GM19468 (cell line): ENCODE results near the gene BIN1.
"Not testable (repeated sequence)": the region's sequence is repeated elsewhere in the genome, so short reads cannot be mapped to it uniquely, and the experiment has no call there.

Experiments used
- ATAC-seq: cut with Tn5 transposase; IDR thresholded peaks from one replicate; pipeline ENCODE4 v1.9.1; 2021; ENCODE audit warnings: mild to moderate bottlenecking, moderate library complexity, moderate number of reproducible peaks; ENCODE audit not compliant: unreplicated experiment; ENCODE audit errors: extremely low read depth

Gene BIN1

DNA sequence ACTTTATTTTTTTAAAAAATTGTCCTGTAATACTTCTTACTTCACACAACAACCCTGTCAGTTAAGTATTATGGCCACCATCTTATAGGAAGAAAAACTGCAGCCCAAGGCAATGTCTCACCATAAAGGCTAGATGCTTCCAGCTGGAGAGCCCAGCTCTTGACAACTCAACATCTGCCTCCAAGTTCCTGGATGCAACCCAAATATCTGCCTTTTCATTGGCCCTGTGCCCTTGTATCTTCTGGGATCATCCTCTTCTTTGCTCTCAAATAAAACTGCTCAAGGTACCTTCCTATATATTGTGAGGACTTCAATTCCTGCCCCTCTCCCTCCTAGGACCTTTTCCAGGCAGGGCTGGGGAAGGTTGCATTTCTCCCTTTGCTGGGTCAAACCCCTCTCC, 69.5 kb downstream of the BIN1 start:
- ATAC-seq = no peak

DNA sequence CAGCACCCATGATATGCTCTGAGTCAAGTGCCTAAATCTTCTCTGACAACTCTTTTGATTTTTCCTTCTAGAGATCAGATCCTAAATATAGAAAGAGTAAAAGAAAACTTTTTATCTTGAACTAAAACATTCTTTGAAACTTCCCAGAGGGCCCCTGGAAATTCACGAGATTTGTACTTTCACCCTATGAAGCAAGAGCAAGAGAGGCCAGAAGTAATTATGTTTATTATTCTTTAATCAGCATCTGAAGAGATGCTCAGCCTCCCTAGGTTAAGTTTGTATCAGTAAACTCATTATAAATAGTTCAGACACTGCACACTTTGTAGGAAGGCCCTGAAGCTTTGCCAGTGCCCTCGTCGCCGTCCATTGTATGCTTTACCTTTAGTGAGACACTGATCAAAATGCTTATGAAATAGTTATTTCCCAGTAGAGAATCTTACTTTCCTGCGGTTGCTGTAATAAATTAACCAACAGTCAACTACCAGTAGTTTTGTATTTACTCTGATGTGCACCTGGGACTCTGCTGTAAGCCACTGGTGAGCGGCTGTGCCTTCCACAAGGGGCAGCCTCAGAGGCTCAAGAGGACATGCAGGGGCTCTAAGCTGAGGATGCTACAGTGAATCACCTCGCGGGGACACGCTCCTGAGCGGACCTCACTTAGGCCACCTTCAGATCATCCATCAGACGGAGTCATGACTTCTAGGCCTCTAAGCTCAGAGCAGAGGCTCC, 71.9 kb downstream of the BIN1 start:
- no peak for ATAC-seq

DNA sequence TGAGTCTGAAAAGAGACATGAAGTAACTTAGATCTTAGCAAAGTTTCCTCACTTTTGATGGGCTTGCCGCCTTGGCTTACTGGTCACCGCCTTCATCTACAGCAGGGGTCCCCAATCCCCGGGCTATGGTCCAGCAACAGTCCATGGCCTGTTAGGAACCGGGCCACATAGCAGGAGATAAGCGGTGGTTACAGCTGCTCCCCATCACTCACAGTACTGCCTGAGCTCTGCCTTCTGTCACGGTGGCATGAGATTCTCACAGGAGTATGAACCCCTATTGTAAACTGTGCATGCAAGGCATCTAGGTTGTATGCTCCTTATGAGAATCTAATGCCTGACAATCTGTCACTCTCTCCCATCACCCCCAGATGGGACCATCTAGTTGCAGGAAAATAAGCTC, 72.9 kb downstream of the BIN1 start:
- no peak for ATAC-seq

DNA sequence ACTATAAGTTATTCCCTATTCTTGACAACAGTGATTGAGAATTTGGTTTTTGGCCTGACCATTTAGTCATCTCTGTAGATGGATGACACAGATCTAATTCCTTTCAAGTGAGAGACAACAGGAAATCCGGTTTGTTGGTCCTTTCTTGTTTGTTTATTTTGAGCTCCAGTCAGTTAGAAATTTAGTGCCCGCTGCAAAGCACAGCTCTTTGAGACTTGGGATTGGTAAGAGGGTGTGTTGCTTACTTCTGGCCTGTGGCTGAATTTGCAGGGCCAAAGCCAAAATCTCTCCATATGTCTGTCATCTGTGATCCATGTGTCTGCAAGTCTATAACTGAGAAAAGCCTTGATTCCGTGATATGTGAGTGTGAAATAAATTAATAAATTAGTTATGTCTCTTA, 74.3 kb downstream of the BIN1 start:
- ATAC-seq = no peak

DNA sequence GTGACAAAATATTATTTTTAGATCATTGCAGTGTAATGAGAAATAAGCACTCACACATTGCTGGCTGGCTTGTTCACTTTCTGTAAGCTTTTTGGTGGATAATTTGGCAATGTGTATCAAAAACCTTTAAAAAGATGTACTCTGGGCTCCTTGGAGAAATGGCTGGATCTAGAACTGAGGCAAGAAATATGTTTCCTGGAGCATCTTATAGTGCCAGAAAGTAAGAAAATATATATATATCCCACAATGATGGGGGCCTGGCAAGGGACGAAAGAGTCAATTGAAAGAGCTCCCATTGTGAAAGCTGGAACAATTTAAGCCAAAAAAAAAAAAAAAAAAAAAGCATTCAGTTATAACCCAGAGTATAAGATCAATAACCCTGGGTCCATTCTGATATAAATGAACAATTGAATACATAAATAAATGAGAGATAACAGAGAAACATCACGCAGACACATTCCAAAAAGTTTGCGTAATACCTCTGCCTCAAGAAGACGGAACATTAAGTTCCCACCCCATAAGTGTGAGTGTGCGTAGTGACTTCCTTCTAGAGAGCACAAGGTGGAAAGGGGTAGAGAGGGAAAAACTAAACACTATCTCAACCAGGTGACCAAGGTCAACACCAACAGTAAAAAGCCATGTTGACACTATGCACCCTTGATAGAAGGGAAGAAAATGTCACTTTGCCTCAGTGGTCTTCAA, 77.5 kb downstream of the BIN1 start:
- no peak for ATAC-seq

DNA sequence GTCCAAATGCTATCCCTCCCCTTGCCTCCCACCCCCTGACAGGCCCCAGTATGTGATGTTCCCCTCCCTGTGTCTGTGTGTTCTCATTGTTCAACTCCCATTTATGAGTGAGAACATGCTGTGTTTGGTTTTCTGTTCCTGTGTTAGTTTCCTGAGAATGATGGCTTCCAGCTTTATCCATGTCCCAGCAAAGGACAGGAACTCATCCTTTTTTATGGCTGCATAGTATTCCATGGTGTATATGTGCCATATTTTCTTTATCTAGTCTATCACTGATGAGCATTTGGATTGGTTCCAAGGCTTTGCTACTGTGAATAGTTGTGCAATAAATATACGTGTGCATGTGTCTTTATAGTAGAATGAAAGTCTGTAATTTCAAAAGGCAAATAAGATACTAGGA, 78.2 kb downstream of the BIN1 start:
- not testable (repeated sequence) for ATAC-seq

DNA sequence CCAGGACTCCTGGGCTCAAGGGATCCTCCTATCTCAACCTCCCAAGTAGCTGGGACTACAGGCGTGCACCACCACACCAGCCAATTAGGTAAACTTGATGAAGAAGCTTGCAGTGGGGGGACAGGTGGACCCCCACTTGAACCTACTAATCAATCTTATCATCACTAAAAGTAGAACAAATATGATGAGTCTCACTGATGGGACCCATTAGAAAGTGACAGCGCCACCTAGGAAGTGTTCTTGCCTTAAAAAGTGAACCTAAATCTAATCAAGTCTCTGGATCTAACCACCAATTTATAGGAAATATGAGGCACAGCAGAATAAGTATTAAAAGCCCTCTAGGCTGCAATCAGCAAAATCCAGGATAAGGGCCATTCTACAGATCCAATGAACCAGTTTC, 79.2 kb downstream of the BIN1 start:
- ATAC-seq = no peak

DNA sequence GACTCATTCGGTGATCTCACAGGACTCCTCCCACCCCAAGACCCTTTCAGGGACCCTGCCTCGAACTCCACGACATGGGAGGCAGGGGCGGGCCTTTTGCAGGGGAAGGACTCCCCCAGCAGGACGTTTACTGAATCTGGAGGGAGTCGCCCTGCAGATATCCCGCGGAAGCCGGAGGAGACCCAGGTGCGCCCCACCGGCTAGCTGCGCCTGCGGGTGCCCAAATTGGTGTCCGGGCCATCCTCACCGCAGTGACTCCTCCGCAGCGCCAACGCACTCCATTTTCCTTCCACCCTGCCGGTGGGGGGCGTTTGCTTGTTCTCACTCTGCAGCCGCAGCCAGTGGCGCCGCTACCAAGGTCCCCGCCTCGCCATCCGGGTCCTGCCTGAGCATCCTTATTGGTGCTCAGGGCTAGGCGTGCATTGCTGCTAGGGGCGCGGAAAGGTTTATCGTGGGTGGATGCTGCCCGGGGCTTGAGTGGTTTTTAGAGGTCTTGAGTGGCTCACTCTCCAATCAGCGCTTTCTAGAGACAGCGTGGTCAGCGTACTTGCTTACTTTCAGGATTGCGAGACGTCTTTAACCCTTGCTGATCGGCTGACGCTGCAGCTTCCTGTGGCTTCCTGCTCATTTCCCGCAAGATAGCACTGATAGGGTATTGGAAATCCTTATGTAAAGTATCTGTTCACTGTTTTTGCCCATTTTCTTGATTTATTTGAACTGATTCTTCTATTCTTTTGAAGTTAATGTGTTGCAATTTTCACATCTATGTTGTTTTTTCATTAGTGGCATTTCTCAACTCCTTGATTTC, 81.4 kb downstream of the BIN1 start:
- ATAC-seq = peak; percentile 82

DNA sequence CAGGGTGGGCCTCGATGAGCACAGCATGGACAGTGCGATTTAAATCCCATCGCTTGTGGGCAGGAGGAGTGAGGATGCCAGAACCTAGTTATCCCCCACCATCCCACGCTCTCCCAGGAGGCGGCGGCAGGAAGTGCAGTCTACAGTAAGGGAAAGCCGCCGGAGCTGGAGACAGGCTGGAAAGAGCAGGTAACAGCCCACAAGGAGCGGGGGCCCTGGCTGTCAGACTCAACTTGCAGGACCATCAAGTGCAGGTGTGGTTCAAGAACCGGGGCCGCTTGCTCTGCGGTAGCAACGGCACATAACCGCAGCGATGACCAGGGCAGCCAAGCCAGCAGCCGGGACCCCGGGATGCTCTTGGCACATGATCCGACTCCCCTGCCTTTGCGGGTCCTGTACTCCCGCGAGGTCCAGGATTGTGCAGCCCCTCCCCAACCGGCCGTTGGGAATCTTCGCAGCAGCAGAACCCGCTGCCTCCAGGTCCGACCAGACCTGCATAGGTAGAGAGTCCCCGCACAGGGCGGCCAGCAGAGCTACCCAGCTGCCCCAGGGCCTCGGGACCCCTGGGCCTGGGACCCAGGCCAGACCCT, 82.1 kb downstream of the BIN1 start:
- ATAC-seq = no peak

DNA sequence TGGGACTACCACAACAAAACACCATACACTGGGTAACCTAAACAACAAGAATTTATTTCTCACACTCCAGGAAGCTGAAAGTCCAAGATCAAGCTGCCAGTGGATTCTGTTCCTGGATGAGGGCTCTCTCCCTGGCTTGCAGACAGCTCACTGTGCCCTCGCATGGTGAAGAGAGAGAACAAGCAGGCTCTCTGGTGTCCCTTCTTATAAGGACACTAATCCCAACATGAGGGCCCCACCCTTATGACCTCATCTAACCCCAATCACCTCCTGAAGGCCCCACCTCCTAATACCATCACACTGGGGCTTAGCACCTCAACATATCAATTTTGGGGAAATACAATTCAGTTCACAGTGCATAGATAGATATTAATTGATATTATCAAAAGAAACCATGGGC, 83.5 kb downstream of the BIN1 start:
- ATAC-seq = no peak

DNA sequence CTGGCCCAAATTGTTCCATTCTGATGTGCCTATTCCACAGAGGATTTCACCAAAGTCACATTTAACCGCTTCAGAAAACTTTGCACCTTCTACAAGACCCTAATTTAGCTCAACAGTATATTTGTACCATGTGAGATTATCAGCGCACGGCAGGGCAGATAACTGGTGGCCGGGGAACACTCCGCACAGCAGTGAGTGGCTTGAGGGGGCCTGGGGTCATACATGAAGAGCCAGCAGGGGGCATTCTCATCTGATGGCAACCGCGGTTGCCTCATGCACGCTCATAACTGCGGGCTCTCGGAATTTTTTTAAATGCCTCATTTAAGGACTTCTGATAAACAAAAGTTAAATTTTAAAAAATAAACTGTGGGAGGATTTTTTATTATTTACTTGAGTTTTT, 84.1 kb downstream of the BIN1 start:
- ATAC-seq = no peak

DNA sequence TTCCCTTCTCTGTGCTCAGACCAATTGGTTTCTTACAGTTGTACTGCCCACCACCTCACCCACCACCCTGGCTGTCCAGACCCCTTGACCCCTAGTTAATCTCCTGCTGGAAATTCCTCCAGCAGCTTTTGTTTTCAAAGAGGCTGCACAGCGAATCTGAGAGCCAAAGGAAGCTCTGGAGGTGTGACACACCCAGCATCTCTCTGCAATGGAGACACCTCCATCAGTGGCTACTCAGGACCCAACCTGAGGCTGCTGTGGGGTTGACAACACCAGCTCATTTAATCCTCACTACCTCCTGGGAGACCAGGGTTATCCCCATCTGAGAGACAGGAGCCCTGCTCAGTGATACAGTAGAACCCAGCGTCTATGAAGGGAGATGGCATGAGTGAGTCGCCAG, 86.4 kb downstream of the BIN1 start:
- no peak for ATAC-seq

DNA sequence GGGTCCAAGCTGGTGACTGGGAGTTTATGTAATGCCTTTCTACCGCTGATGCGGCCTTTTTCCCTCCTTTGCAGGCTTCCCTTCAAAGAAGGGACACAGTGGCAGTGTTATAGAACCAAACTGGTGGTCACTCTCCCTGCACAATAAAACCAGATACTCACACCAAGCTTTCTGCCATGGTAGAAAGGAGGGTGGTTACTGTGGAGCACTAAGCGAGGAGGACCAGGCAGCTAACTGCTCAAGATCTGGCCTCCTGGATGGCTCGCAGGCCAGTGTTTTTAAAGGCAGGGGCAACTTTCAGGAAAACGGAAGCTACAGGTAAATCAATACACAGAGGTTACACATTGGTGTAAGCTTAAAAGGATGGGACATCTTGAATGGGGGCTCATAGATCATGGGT, 89.4 kb downstream of the BIN1 start:
- no peak for ATAC-seq

DNA sequence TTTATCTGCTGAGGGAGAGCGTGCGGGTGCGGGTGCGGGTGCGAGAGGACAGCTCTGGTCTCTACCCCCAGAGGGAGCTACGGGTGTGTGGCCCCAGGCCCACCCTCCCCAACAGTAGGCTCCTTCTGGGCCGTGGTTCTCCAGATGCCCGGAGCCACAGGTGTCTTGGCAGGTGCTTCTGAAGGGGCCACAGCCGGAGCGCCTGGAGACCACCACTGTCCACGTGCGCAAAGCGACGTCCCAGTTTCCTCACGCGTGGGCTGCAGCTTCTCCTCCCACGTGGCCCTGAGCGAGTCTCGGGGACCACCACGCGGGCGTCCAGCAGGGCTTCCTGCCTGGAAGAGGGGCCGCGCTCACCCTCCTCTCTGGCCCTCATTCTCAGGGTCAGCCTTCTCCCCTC, 90.6 kb downstream of the BIN1 start:
- ATAC-seq = no peak

DNA sequence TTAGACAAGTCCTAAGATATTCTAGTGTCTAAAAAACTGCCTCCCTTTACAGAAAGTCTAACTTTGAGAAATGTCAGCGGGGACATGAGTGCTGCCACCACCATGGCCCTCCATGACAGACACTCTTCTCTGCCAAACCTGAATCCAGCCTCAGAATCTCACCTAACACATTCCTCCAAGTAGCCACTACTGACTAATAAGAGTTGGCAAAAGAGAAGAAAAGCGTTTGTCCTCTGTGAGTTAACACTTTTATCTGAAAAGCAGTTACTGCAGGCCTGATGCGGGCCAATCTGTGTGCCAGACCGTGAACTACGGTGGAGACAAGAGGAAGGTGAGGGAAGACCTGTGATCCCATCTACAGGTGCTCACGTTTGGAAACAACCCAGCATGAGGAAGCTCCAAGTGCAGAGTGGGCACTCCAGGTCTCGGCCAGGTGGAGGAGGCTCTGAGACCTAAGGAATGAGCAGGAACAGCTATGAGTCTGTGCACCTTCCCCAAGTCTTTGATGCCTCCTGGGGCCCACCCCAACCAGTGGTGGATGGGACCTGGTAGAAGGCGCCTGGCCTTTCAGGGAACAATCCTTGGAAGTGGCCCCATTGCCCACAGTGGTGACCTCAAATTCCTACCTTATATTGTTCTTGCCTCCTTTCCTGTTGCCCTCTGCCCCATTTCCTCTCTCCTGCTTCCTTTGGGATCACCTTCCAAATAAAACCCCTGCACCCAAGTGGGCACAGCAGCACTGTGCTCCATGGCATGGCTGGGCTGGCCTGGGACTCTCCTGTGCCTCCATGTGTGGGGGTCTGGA, 91.6 kb downstream of the BIN1 start:
- no peak for ATAC-seq

DNA sequence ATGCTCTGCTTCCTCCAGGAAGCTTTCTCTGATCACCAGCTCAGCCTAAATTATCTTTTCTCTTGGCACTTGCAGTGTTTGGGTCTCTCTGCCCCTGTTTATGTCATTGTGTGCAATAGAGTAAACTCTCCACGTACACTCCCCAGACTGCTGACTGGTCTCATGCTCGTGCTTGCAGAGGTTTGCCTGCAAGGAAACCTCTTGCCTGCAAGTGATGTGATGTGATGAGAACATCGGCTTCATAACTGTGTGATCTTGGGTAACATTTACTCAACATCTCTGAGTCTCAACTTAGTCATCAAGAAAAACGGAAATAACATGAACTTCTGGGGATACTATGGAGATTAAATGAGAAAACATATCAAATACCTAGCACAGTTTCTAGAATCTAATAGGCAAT, 92.3 kb downstream of the BIN1 start:
- ATAC-seq = no peak

DNA sequence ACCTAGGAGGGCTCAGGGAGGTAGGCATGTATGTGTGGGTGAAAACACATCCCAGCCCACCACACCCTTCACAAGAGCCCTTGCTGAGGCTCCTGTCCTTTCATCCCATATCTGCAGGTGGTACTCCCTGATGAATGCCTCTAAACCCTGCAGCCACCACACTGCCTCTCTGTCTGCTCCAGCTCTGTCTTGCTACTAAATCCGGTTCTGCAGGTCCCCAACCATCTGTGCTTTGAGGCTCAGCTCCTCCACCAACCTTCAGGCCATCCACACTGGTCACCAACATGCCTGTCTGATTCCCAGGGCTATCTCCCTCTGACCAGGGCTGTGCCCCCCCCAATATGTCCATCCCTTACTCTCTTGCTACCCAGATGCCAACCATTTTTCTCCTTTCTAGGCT, 92.7 kb downstream of the BIN1 start:
- no peak for ATAC-seq

DNA sequence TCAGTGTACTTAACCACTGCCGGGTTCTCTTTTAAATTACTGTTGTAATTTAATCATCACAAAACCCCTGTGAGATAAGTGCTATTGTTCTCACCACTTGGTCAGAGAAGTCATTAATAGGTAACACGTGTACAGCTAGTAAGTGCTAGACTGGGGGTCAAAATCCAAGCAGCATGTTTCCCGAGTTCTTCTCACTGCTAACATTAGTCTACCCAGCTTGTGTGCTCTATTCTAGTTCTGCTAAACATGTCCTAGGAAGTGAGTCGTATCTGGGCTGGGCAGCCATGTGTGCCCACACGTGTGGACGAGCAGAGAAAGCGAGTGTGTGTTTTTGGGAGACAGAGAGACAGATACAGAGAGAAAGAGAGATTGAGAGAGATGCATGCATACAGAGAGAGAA, 94.1 kb downstream of the BIN1 start:
- ATAC-seq = no peak

DNA sequence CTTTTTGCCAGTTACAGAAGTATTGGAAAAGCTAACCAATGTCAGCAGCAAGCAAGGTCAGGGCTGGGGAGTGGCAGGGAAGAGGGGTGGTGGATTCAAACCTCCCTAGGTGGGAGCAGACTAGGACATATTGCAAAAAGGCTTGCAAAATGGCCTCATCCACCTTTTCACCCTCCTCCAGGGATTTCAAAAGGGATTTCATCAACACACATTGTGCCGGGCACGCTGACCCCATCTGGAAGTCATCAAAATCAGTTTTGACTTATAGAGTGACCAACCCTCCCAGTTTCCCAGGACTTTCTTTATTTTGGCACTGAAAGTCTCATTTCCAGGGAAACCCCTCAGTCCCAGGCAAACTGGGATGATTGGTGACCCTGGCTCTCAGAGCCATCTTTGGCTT, 94.7 kb downstream of the BIN1 start:
- no peak for ATAC-seq

DNA sequence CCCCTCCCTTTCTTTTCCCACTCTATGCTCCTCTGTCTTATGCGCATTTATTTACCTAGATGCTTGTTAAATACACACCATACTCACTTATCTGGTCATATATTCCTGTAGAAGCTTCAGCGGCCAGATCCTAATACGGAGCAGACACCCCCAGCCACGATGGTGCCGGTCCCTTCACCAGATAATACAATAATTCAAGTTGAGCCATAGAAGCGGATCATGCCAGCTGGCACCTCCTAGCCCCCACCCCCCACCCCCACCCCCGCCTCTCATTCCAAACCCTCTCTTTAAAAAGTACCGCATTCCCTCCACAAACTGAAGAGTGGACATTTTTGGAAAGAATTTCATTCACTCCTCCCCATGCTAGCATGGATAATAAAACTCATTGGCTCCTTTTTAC, 95.2 kb downstream of the BIN1 start:
- ATAC-seq = no peak
